GM21390 (cell line): ENCODE measurements around the gene PLTP.

Source experiments
- ATAC-seq: cut with Tn5 transposase; IDR thresholded peaks from one replicate; pipeline ENCODE4 v1.9.1; 2021; ENCODE audit not compliant: unreplicated experiment

The PLTP gene

GRCh38 chr20:45921337-45922189 is 9.6 kb upstream of the PLTP start:
- ATAC-seq: no peak

GRCh38 chr20:45920462-45921336 is 8.7 kb upstream of the PLTP start:
- ATAC-seq: no peak

GRCh38 chr20:45919542-45920399 is 7.8 kb upstream of the PLTP start:
- no peak for ATAC-seq

GRCh38 chr20:45918779-45919537 is 7.0 kb upstream of the PLTP start:
- no peak for ATAC-seq

- no peak for ATAC-seq
These were observed 6.3 kb upstream of the PLTP start for GRCh38 chr20:45918182-45918737.

- ATAC-seq: no peak
These were observed 5.8 kb upstream of the PLTP start for GRCh38 chr20:45917790-45918141.

- ATAC-seq: no peak
These were observed 1.2 kb upstream of the PLTP start for GRCh38 chr20:45913116-45913515.

GRCh38 chr20:45912344-45912682 is 358 bp upstream of the PLTP start:
- ATAC-seq: no peak

- peak; percentile 77 for ATAC-seq
These were observed 1.1 kb downstream of the PLTP start for GRCh38 chr20:45910670-45911485.

GRCh38 chr20:45909817-45910669 is 1.9 kb downstream of the PLTP start:
- ATAC-seq: no peak

GRCh38 chr20:45909336-45909808 is 2.6 kb downstream of the PLTP start:
- no peak for ATAC-seq

- ATAC-seq: no peak
These were observed 3.9 kb downstream of the PLTP start for GRCh38 chr20:45908084-45908483.

- no peak for ATAC-seq
These were observed 4.6 kb downstream of the PLTP start for GRCh38 chr20:45907219-45907948.

GRCh38 chr20:45905505-45906079 is 6.4 kb downstream of the PLTP start:
- no peak for ATAC-seq

GRCh38 chr20:45904583-45905504 is 7.1 kb downstream of the PLTP start:
- ATAC-seq: no peak

GRCh38 chr20:45902199-45902701 is 9.7 kb downstream of the PLTP start:
- no peak for ATAC-seq
